PC-9 (cell line): Measurements from ENCODE around the gene SELPLG. TPM values are rescaled to one million over a fixed set of nuclear protein-coding genes. Genes with fewer than 3 reads are reported as not detected.

Source experiments
- BruUV-seq: library from RNA; stranded (reverse); fragments of 400-500 nt; replicated peaks from 2 replicates; lab custom pipeline; 2021; lab: Mats Ljungman, UMichigan
- CTCF ChIA-PET: fragments of 300-600 bp; sonication (Branson Sonifier 250); formaldehyde crosslinking; loops from one replicate; lab custom pipeline; 2022; ENCODE audit warnings: antibody characterized with exemption; lab: Charles Lee
- POLR2A ChIA-PET: fragments of 300-600 bp; sonication (Branson Sonifier 250); formaldehyde crosslinking; loops from one replicate; lab custom pipeline; 2022; ENCODE audit warnings: antibody characterized with exemption; ENCODE audit not compliant: unreplicated experiment; lab: Charles Lee
- DNase-seq, 2 experiments: peaks; one replicate each; pipeline versions ENCODE4 v3.0.0 to v3.0.0-alpha.2; 2015 to 2022; ENCODE audit warnings: mixed read lengths in 1 of 2
- H2AFZ ChIP-seq: fragments of 200-600 bp; sonication (generic); 2 replicates; pipeline ENCODE4 v1.8.1; 2017; ENCODE audit warnings: antibody characterized with exemption
- H3F3A ChIP-seq: fragments of 200-600 bp; sonication (generic); 2 replicates; pipeline ENCODE4 v1.8.1; 2017; ENCODE audit warnings: antibody characterized with exemption, mild to moderate bottlenecking, low read depth; ENCODE audit not compliant: insufficient read depth
- H3K27ac ChIP-seq: fragments of 200-600 bp; sonication (generic); 2 replicates; pipeline ENCODE4 v1.6.1; 2016; ENCODE audit warnings: mixed run types
- H3K27me3 ChIP-seq: fragments of 200-600 bp; sonication (generic); 2 replicates; pipeline ENCODE4 v1.6.1; 2016; ENCODE audit warnings: low read depth, mixed run types; ENCODE audit not compliant: insufficient read depth
- H3K36me3 ChIP-seq: fragments of 200-600 bp; sonication (generic); 2 replicates; pipeline ENCODE4 v1.6.1; 2016; ENCODE audit warnings: low read depth, mixed run types
- H3K4me1 ChIP-seq: fragments of 200-600 bp; sonication (generic); replicated peaks from 2 replicates; pipeline ENCODE4 v1.6.1; 2016; ENCODE audit warnings: mixed run types; ENCODE audit not compliant: insufficient read depth
- H3K4me2 ChIP-seq: fragments of 200-600 bp; sonication (generic); 2 replicates; pipeline ENCODE4 v1.6.1; 2017; ENCODE audit warnings: mixed run types
- H3K4me3 ChIP-seq: fragments of 200-600 bp; sonication (generic); 2 replicates; pipeline ENCODE4 v1.6.1; 2016; ENCODE audit warnings: mixed run types
- H3K79me2 ChIP-seq: fragments of 200-600 bp; sonication (generic); 2 replicates; pipeline ENCODE4 v1.6.1; 2017; ENCODE audit warnings: low read depth, mixed run types
- H3K9me2 ChIP-seq: fragments of 200-600 bp; sonication (generic); 2 replicates; pipeline ENCODE4 v1.8.1; 2017; ENCODE audit warnings: mild to moderate bottlenecking; ENCODE audit not compliant: insufficient read depth
- H3K9me3 ChIP-seq: fragments of 200-600 bp; sonication (generic); 2 replicates; pipeline ENCODE4 v1.8.1; 2016; ENCODE audit warnings: low read depth; ENCODE audit not compliant: insufficient read depth
- H4K20me1 ChIP-seq: fragments of 200-600 bp; sonication (generic); 2 replicates; pipeline ENCODE4 v1.8.1; 2017; ENCODE audit not compliant: insufficient read depth
- CTCF ChIP-seq: fragments of 200-600 bp; sonication (generic); conservative IDR thresholded peaks from 2 replicates; pipeline ENCODE4 v1.6.1; 2017; ENCODE audit warnings: mixed run types, antibody characterized with exemption, mild to moderate bottlenecking, moderate library complexity
- EZH2 ChIP-seq: fragments of 200-600 bp; sonication (generic); IDR thresholded peaks from 2 replicates; pipeline ENCODE4 v1.8.0; 2017; ENCODE audit warnings: antibody characterized with exemption, low read depth
- intact Hi-C: fragments of 100-400 bp; cut with micrococcal nuclease; formaldehyde crosslinking; loops from one replicate; pipeline ENCODE4 v1.10.0; 2022; ENCODE audit not compliant: unreplicated experiment
- total RNA-seq: library from RNA; stranded (reverse); gene quantifications from 2 replicates; pipeline ENCODE4 v1.2.3, GENCODE V29; 2021

The SELPLG gene
- total RNA-seq, 1 experiment from 2014 or later: 0.96 TPM

GRCh38 chr12:108667349-108667748, 33.7 kb upstream of the SELPLG start:
- BruUV-seq: no TSS peak
- H3K27ac ChIP-seq: no peak overlapping the region
- TF ChIP-seq CTCF (no peak), EZH2 (no peak)
- H3K4me1 ChIP-seq: peaks cover 7% of the 10 kb centered on the region
- no peaks in the 10 kb centered on the region; the same call in 1 of the 2 replicates for H3K36me3 ChIP-seq
- CTCF ChIA-PET: no interaction called here
- H3F3A ChIP-seq: peaks cover 32% of the 10 kb centered on the region
- H3K9me3 ChIP-seq: no peaks in the 10 kb centered on the region
- peaks cover 4% of the 10 kb centered on the region; the same call in 1 of the 2 replicates for H4K20me1 ChIP-seq
- no peak overlapping the region for H3K4me3 ChIP-seq
- DNase-seq: no peak
- intact Hi-C loops: loop anchor here (5.0 to 10.0 kb wide), 3 partner anchors 103 to 727 kb away; partner anchors contain the start of genes ISCU and SART3
- H3K79me2 ChIP-seq: peaks cover 27% of the 10 kb centered on the region
- H3K9me2 ChIP-seq: no peaks in the 10 kb centered on the region
- H3K4me2 ChIP-seq: no peak overlapping the region
- H2AFZ ChIP-seq: no peak overlapping the region
- POLR2A ChIA-PET: no interaction called here
- no peaks in the 10 kb centered on the region for H3K27me3 ChIP-seq

GRCh38 chr12:108666401-108666881, 32.7 kb upstream of the SELPLG start:
- H3K27me3 ChIP-seq: no peaks in the 10 kb centered on the region
- TF ChIP-seq CTCF (no peak), EZH2 (no peak)
- no peak overlapping the region for H3K27ac ChIP-seq
- no peak overlapping the region for H3K4me2 ChIP-seq
- peaks cover 4% of the 10 kb centered on the region; the same call in 1 of the 2 replicates for H4K20me1 ChIP-seq
- BruUV-seq: no TSS peak
- peaks cover 27% of the 10 kb centered on the region for H3K79me2 ChIP-seq
- H2AFZ ChIP-seq: no peak overlapping the region
- no peaks in the 10 kb centered on the region for H3K9me2 ChIP-seq
- H3K4me3 ChIP-seq: no peak overlapping the region
- no peaks in the 10 kb centered on the region for H3K36me3 ChIP-seq
- peaks cover 32% of the 10 kb centered on the region for H3F3A ChIP-seq
- ChIA-PET POLR2A (interaction anchor here (0.6 kb wide), 1 partner anchor 64 kb away, joined by 7 read pairs; no protein-coding TSS in a partner anchor), CTCF (interaction anchor here (0.5 to 1.8 kb wide), 2 partner anchors 137 to 187 kb away, joined by 6 to 10 read pairs; no protein-coding TSS in a partner anchor)
- no peaks in the 10 kb centered on the region for H3K9me3 ChIP-seq
- H3K4me1 ChIP-seq: peaks cover 7% of the 10 kb centered on the region
- intact Hi-C loops: loop anchor here (5.0 to 10.0 kb wide), 3 partner anchors 102 to 728 kb away; partner anchors contain the start of genes ISCU and SART3
- no peak for DNase-seq

GRCh38 chr12:108665608-108666202, 32.0 kb upstream of the SELPLG start:
- CTCF ChIA-PET: interaction anchor here (1.8 kb wide), 1 partner anchor 138 kb away, joined by 10 read pairs; no protein-coding TSS in a partner anchor

More at GRCh38 chr12:108665608-108666202, 32.0 kb upstream of the SELPLG start:
- Histone ChIP-seq H3K27me3 (no peaks in the 10 kb centered on the region), H3K9me2 (no peaks in the 10 kb centered on the region), H3F3A (peaks cover 32% of the 10 kb centered on the region), H3K27ac (peak overlapping the region; percentile 51), H3K4me2 (no peak overlapping the region), H3K4me1 (peaks cover 7% of the 10 kb centered on the region), H3K79me2 (peaks cover 22% of the 10 kb centered on the region), H3K9me3 (no peaks in the 10 kb centered on the region), H2AFZ (no peak overlapping the region), H3K36me3 (no peaks in the 10 kb centered on the region; the same call in 1 of the 2 replicates), H4K20me1 (no peaks in the 10 kb centered on the region), H3K4me3 (no peak overlapping the region)
- intact Hi-C loops: loop anchor here (1.0 to 10.0 kb wide), 7 partner anchors 57 to 729 kb away; partner anchors contain the start of genes ALKBH2, ISCU and SART3
- POLR2A ChIA-PET: interaction anchor here (0.6 kb wide), 1 partner anchor 65 kb away, joined by 7 read pairs; no protein-coding TSS in a partner anchor
- BruUV-seq: no TSS peak
- DNase-seq: no peak
- TF ChIP-seq EZH2 (no peak), CTCF (no peak)
